GM21786 (cell line): ENCODE measurements around the gene PRKCA.

Experiments
- ATAC-seq: cut with Tn5 transposase; IDR thresholded peaks from one replicate; pipeline ENCODE4 v1.9.1; 2021; ENCODE audit not compliant: unreplicated experiment

Gene PRKCA

DNA sequence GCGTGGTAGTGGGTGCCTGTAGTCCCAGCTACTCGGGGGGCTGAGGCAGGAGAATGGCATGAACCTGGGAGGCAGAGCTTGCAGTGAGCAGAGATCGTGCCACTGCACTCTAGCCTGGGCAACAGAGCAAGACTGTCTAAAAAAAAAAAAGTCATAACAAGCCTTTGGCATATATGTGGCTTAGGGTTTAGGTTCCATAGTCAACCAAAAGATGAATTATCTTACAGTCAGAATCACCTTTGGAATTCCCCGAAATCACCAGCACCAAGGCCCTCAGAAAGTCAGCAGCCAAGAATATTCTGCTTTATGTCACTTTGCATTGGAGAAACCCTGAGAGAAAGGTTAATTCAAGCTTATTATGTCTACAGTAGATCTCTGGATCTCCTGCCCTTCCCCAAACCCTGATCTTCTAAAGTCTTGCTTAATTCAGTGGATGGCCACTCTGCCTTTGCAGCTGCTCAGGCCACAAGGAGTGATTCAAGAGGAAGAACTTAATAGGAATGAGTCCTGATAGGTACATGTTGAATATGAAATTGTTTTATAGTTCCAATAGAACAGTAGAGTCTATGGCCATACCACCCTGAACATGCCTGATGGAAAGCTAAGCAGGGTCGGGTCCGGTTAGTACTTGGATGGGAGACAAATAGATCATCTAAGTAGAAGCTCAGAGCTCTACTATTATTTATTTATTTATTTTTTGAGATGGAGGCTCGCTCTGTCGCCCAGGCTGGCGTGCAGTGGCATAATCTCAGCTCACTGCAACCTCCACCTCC, 336.5 kb downstream of the PRKCA start:
- no peak for ATAC-seq

DNA sequence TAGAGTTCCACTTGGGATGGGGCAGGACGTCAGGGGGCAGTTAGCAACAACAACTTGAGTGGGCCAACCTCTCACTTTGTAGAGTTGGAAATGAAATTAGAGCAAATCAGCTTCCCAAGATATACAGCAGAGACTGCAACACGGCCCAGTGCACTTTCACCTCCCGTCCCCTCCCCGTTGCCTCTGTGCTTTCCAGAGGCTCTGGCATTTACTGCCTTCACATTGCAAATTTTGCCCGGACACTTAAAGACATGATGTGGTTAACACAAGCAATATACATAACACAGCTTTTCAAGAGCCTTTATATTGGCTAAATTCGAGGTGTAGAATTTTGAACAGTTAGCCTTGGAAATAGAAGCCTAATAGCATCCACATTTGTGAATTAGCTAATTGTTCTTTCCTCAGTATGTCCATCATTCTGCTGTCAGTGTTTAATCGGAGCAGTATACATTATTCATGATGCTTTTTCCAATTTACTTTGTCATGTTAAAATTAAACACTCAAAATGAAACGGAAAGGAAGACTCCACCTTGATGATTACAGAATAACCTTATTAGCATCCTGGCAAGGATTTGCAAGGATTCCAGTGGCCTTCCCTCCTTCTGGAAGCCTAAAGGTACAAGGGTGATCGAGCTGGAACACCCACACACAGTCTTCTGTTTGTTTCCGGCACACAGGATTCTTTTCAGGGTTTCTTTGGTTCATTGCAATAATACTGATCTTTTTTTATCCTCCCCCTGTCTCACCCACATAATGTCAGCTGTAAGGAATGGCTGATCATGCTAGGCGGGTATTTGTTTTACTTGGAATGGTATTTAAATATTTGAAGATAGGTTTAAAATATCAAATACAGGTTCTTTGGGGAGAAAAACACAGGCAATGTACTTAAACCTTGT, 341.6 kb downstream of the PRKCA start:
- ATAC-seq: no peak

DNA sequence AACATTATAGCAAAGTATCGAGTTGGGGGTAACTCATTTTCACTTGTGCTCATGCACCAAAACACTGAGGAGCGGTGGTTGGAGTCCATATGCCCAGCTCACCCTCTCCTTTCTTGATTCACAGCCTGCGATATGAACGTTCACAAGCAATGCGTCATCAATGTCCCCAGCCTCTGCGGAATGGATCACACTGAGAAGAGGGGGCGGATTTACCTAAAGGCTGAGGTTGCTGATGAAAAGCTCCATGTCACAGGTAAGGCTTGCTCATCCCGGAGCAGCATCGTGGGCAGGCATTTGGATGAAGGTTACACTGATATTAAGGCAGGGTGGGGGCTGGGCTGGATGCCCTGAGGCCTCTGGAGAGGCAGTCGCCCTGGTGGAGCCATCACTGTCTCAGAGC, 342.8 kb downstream of the PRKCA start:
- no peak for ATAC-seq

DNA sequence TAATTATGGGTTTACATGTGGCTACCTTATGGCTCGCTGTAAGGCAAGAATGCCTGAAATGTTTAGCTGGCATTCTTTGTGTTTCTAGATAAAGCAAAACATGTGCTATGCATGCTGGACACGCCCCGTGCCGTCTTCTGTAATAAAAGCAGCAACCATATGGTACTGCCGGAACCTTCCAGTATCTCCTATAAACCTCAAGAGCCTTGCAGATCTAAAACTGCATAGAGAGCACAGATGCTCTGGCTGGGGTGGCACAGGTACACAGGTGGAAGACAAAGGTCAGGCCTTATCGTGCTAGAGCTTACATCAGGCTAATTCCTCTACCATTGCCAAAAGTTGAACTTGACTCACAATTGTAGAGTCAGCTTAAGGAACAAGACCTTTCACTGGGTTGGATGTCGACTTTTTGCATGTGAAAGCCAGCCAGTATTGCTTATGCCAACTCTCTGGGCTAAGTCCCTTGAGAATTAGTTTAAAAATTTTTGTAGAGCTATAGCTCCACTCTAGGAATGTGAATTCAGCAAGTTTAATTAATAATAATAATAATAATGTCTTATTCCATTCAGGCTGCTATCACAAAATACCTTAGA, 345.1 kb downstream of the PRKCA start:
- ATAC-seq: no peak

GRCh38 chr17:66649818-66650543, 347.6 kb downstream of the PRKCA start:
- no peak for ATAC-seq

DNA sequence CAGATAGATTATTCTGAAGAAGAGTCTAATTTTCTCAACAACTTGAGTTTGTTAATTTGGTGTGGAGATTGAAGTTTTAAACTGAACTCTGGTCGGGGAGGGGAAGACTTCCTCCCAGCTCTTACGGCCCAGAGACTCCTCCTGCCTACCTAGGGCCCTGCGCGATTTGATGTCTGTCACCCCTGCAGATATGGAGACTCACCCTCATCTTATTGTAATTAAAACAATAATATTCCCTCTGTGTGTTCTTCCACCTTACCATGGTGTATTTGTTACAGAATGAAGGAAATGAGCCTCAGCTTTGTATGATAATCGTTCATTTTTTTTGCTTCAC, 348.1 kb downstream of the PRKCA start:
- no peak for ATAC-seq

- ATAC-seq: no peak
Observed at GRCh38 chr17:66652840-66653507, 350.6 kb downstream of the PRKCA start.

- ATAC-seq: no peak
Observed at GRCh38 chr17:66654106-66654740, 351.8 kb downstream of the PRKCA start.

DNA sequence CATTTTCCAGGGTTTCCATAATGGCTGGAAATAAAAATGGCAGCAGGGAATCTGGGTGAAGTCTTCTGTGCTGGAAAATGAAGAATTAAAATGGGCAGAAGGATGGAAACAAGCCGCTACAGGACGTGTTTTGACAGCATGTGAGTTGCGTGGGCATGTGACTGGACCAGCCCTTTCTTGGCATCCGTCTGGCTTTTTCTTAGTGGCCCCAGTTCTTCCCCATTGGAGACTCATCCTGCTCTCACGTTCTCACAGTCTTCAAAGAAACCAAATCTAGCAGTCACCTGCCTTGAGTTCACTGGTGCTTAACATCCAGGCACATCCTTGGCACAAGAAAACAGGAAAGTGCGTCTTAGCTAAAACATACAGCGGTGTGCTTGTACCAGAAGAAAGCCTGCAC, 352.4 kb downstream of the PRKCA start:
- no peak for ATAC-seq

- ATAC-seq: no peak
Observed at GRCh38 chr17:66655461-66655860, 353.0 kb downstream of the PRKCA start.

DNA sequence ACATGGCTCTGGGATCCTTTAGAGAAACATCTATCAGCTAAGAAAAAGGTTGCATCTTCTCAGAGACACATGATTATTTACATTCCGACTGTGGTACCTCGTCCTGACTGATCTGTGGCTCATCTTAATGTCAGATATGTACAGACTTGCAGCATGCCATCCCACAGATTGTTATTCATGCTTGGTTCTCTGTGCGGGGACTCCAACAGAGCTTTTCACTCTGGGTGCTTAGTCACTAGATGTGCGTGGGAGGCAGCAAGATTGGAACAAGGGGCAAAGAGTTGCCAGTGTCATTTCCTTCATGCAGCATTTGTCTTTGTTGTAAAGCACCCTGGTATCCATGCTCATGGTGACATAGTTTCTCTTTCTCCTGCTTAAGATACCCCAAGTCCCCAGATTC, 353.4 kb downstream of the PRKCA start:
- no peak for ATAC-seq

GRCh38 chr17:66661411-66662256, 359.2 kb downstream of the PRKCA start:
- ATAC-seq: no peak

DNA sequence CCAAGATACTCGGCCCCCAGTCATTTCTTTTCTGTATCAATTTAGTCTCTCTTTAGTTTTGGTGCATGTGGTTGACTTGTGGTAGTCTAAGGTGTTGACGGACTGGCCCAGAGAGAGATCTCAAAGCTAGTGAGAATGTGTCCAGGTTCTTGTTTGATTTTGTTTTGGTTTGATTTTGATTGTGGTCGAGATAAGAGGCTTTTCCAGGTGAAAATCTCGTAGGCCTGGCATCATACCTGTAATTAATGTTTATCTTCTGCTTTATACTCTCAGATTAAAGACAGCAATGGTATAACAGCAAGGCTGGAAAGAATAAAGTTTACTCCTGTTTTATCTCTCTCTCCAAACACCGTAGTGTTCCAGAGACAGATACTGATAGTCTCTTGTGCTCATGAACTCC, 360.1 kb downstream of the PRKCA start:
- no peak for ATAC-seq

GRCh38 chr17:66663041-66663606, 360.7 kb downstream of the PRKCA start:
- ATAC-seq: no peak

DNA sequence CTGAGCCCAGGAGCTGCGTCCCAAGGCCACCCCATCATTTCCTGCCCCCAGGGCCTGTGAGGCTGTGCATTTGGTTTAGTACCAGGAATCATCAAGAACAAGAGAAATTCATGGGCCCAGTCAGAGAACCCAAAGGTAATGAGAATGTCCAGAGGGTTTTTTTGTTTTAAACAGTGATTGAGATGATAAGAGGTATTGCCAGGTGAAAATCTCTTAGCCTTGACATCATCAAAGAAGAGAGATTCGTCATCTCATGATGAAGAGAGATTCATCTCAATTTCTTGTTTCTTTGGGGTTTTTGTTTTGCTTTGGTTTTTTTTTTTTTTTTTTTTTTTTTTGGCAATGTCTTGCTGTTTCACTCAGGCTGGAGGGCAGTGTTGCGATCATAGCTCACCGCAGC, 361.9 kb downstream of the PRKCA start:
- ATAC-seq: no peak

DNA sequence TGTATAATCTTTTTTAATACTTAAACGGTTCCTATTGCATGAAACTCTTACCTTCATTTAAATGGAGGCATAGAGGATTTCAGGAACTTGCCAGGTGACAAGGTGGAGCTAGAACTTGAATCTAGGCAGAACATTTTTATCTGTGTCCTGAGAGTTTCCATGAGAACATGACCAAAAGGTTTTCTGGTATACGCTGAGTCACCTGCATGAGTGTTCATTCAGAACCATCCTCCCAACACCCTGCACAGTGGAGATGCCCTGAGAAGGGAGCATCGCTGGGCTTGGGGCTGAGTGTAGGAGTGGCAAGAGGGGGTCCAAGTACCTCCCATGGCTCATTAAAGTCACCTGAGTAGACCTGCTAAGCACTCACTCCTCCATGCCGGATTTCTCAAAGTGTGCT, 362.8 kb downstream of the PRKCA start:
- ATAC-seq: no peak

DNA sequence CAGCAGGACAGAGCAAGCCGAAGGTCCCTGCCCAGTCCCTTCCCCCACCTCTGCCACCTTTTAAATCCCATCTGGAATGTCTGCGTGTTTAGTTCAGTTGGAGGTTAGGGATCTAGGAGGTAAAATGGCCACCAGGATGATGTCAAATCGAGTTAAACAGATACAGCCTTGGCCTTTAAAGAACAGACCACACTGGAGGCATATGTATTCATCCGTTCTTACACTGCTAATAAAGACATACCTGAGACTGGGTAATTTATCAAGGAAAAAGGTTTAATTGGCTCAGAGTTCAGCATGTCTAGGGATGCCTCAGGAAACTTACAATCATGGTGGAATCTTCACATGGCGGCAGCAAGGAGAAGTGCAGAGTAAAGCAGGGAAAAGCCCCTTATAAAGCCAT, 364.7 kb downstream of the PRKCA start:
- no peak for ATAC-seq

- no peak for ATAC-seq
Observed at GRCh38 chr17:66667491-66668030, 365.1 kb downstream of the PRKCA start.

- ATAC-seq: no peak
Observed at GRCh38 chr17:66670206-66670605, 367.8 kb downstream of the PRKCA start.
